HL-60 (cell line): Measurements from ENCODE around the gene ZBTB12.

Experiments used
- CTCF ChIP-seq: IDR thresholded peaks from one replicate; pipeline ENCODE4 v1.5.1; 2011; ENCODE audit warnings: low read length, control low read depth, inconsistent platforms; ENCODE audit not compliant: insufficient read depth
- SPI1 ChIP-seq: IDR thresholded peaks from 2 replicates; pipeline ENCODE4 v1.6.1; 2012; ENCODE audit warnings: low read depth, mild to moderate bottlenecking, borderline replicate concordance

GRCh38 chr6:31883676-31884075, 18.2 kb downstream of the ZBTB12 start:
- TF ChIP-seq CTCF (no peak), SPI1 (no peak)
